NCI-H526 treated with DMSO at 0.1 percent for 48 hours (cell line): Measurements from ENCODE around the gene ZSCAN2.
"Not testable (repeated sequence)": the region's sequence is repeated elsewhere in the genome, so short reads cannot be mapped to it uniquely, and the experiment has no call there.

ENCODE experiments used
- DNase-seq: peaks from one replicate; lab custom pipeline; 2025; lab: John Stamatoyannopoulos, UW

Gene ZSCAN2

GRCh38 chr15:84638103-84638502, 37.3 kb downstream of the ZSCAN2 start:
- DNase-seq = no peak

- not testable (repeated sequence) for DNase-seq
Measured at GRCh38 chr15:84641871-84642270, 41.1 kb downstream of the ZSCAN2 start.

GRCh38 chr15:84642640-84643039, 41.8 kb downstream of the ZSCAN2 start:
- DNase-seq = not testable (repeated sequence)

- DNase-seq = no peak
Measured at GRCh38 chr15:84643838-84644237, 43.0 kb downstream of the ZSCAN2 start.

GRCh38 chr15:84645496-84645895, 44.7 kb downstream of the ZSCAN2 start:
- no peak for DNase-seq

GRCh38 chr15:84645997-84646396, 45.2 kb downstream of the ZSCAN2 start:
- DNase-seq = no peak

GRCh38 chr15:84647726-84648125, 46.9 kb downstream of the ZSCAN2 start:
- no peak for DNase-seq

- DNase-seq = no peak
Measured at GRCh38 chr15:84648539-84648938, 47.7 kb downstream of the ZSCAN2 start.

GRCh38 chr15:84649706-84650105, 48.9 kb downstream of the ZSCAN2 start:
- DNase-seq = no peak

GRCh38 chr15:84653584-84653909, 52.7 kb downstream of the ZSCAN2 start:
- DNase-seq = no peak

- peak; percentile 84 for DNase-seq
Measured at GRCh38 chr15:84653910-84654688, 53.3 kb downstream of the ZSCAN2 start, which contains the start of gene WDR73. WDR73 (minus strand) TSS chr15:84654283; CDS start chr15:84654274, 9 bp downstream.

- peak; percentile 57 for DNase-seq
Measured at GRCh38 chr15:84654689-84655453, 54.1 kb downstream of the ZSCAN2 start.

- DNase-seq = no peak
Measured at GRCh38 chr15:84656972-84657371, 56.2 kb downstream of the ZSCAN2 start.

GRCh38 chr15:84657748-84658079, 56.9 kb downstream of the ZSCAN2 start:
- DNase-seq = no peak

GRCh38 chr15:84658080-84658787, 57.4 kb downstream of the ZSCAN2 start, which contains the start of gene NMB:
NMB (minus strand) TSS chr15:84658199; CDS start chr15:84658152, 47 bp downstream.
- peak; percentile 48 for DNase-seq

- peak; percentile 35 for DNase-seq
Measured at GRCh38 chr15:84658788-84659411, 58.1 kb downstream of the ZSCAN2 start.

GRCh38 chr15:84659904-84660781, 59.3 kb downstream of the ZSCAN2 start:
- DNase-seq = no peak

GRCh38 chr15:84661001-84661400, 60.2 kb downstream of the ZSCAN2 start:
- no peak for DNase-seq

GRCh38 chr15:84666373-84666772, 65.6 kb downstream of the ZSCAN2 start:
- DNase-seq = no peak

- no peak for DNase-seq
Measured at GRCh38 chr15:84668221-84668982, 67.6 kb downstream of the ZSCAN2 start.
